NCI-H187 (cell line): Measurements from ENCODE around the gene KLF17.

Experiments used
- DNase-seq, 2 experiments: peaks; one replicate each; lab custom pipeline; 2025; lab: John Stamatoyannopoulos, UW

KLF17 gene

DNA sequence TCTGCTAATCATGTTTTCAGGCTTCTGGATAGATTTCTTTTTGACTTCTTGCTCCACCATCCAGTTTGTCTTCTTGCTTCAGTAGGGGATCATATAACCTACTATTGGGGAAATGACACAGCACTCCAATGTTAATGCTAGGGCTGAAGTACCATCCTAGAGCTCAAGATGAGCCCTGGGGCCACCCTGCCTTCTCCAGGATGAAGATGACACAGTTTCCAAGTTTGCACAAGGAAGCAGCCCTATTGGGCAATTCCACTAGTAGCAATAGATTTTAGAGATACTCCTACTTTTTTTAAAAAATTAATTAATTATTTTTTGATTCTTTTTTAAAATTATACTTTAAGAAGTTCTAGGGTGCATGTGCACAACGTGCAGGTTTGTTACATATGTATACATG is 34.1 kb downstream of the KLF17 start:
- DNase-seq = no peak

DNA sequence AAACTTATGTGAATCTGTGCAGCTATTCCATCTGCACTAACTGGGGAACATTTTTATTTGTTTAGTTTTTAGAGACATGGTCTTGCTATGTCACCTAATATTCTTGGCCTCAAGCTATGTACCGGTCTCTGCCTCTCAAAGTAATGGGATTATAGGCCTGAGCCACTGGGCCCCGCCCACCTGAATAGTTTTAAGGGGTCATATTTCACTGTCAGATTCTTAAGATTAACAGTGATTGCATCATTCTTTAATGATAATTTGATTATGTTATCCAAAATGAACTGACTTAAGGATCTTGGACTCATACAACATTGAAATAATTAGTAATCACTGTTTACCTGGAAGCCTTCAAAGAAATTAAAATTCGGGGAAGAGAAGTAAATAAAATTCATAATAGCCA is 35.4 kb downstream of the KLF17 start:
- no peak for DNase-seq

DNA sequence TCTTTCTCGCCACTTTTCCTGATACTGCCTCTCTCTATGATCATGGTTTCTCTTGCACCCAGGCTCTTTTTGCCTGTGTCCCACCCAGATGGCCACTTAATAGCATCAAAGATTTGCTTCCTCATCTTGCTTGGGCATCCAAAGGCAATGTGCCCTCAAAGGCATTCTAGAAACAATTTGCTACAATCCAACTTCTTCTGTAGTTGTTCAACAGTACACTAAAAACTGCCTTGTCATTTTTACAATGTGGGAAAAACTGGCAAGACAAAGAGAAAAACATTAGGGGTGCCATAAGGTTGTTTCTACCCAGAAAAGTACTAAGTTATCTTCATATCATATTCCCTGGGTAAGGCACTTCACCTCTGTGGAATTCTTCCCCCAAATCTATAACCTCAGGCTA is 39.3 kb downstream of the KLF17 start:
- no peak for DNase-seq

DNA sequence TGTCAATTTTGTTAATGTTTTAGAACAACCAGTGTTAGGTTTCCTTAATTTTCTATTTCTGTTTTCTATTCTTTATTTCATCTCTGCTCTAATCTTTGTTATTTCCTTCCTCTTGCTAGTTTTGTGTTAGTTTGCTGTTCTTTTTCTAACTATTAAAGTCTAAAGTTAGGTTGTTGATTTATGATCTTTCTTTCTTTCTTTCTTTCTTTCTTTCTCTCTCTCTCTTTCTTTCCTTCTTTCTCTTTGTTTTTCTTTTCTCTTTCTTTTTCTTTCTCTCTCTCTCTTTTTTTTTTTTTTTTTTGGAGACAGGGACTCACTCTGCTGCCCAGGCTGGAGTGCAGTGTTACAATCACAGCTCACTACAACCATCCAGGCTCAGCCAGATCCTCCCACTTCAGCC is 40.2 kb downstream of the KLF17 start:
- DNase-seq = no peak

DNA sequence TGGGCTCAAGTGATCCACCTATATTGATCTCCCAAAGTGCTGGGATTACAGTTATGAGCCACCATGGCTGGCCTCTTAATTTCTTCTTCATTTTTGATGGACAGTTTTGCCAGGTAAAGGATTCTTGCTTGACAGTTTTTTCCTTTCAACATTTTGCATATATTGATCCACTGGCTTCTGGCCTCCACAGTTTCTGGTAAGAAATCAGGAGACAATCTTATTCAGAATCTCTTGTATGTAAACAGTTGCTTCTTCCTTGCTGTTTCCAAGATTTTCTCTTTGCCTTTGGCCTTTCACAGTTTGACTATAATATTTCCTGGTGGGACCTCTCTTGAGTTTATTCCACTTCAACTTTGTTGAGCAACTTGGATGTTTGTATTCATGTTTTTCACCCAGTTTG is 42.9 kb downstream of the KLF17 start:
- DNase-seq = no peak

DNA sequence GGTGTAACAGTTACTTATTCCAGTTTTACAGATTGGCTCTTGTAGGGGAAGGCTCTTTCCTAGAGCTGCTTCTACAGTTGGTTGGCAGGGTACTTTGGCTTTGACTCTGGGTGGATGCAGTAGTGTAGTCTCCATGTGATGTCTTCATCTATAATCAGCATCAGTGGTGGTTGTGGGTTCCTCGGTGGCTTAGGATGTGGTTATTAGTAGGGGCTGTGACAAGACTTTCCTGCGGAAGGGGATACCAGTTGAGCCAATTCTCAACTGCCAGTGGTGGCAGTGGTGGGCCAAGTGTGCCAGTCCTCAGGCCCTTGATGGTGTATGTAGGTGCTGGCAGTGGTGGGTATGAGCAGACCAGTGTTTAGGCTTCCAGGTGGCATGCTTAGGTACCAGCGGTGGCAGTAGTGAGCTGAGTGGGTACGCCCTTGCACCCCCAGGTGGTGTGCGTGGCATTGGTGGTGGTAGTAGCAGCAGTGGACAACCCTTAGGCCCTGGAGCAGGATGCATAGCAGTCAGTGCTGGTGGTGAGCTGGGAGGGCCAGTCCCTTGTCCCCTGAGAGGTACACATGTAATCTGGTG is 50.0 kb downstream of the KLF17 start:
- no peak for DNase-seq

DNA sequence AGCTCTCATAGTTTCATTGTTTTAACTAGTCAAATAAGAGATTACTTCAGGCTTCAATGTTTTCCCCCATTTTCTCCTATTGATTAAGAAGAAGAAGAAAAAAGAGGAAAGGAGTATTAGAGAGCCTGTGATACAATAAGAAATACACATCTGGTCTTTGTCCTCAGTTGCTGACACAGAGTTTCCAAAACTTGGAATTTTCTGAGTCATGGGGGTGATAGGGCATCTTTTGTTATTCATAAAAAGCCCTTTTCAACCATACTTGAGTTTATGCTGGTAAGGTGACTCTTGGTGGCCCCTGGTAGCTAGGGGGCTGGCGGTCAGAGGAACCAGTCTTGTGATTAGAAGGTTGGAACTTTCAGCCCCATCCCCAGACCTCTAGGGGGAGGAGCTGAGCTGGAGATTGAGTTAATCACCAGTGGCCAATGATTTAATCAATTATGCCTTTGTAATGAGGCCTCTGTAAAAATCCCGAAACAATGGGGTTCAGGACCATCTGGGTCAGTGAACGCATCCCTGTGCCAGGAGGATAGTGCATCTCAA is 51.7 kb downstream of the KLF17 start:
- DNase-seq = no peak

DNA sequence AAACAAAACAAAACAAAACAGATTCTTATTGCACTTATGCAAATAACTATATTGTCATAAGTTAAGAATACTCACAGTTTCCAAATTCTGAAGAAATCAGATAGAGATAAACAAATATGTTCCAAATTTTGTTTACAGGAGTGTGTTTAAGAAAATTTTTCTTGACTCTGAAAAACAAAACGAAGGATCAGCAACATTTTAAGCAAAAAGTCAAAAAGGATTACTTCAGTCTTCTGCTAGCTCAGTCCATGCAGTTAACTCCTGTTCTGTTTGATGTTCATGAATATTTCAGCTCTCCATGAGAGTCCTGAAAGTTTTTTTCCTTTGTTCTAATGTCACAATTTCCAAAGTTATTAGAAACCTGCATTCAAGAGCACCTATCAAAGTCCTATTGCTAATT is 56.0 kb downstream of the KLF17 start:
- DNase-seq = no peak
